HG03565 (cell line): ENCODE data around the gene NDUFAF8.
"Not testable (repeated sequence)": the region's sequence is repeated elsewhere in the genome, so short reads cannot be mapped to it uniquely, and the experiment has no call there.

ENCODE experiments used
- ATAC-seq: cut with Tn5 transposase; IDR thresholded peaks from one replicate; pipeline ENCODE4 v1.9.1; 2021; ENCODE audit warnings: mild to moderate bottlenecking, moderate library complexity; ENCODE audit not compliant: unreplicated experiment

NDUFAF8 gene

GRCh38 chr17:81222906-81223761 lies 16.0 kb upstream of the NDUFAF8 start, which contains the start of gene CEP131:
Gene CEP131 (minus strand): TSS chr17:81222965. CDS start chr17:81220056, 2,909 bp downstream.
- ATAC-seq, result peak; percentile 87

DNA sequence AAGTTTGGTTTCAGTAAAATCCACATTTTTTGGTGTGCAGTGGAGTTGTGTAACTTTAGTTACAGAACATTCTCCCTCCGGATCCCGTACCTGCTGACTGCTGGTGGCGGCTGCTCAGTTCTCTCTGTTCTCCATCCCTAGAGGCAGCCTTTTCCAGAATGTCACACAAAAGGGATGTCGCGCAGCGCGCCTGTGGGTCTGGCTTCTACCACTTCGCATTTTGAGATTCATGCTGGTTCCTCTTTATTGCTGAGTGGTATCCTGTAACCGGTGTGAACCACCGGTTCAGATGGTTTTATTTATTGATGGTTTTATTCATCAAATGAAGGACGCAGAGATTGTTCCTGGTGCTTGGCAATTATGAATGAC lies 15.4 kb upstream of the NDUFAF8 start:
- ATAC-seq, result no peak

DNA sequence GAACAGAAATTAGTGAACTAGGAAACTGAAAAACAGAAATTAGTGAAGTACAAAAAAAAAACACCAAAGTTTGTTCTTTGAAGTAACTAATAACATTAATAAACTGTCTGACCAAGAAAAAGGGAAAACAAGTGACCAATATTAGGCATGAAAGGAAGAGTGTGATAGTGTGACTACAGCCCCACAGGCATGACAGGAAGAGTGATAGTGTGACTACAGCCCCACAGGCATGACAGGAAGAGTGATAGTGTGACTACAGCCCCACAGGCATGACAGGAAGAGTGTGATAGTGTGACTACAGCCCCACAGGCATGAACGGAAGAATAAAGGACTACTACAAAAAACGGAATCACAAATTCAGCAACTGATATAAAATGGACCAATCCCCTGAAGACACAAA lies 11.5 kb upstream of the NDUFAF8 start:
- not testable (repeated sequence) for ATAC-seq

DNA sequence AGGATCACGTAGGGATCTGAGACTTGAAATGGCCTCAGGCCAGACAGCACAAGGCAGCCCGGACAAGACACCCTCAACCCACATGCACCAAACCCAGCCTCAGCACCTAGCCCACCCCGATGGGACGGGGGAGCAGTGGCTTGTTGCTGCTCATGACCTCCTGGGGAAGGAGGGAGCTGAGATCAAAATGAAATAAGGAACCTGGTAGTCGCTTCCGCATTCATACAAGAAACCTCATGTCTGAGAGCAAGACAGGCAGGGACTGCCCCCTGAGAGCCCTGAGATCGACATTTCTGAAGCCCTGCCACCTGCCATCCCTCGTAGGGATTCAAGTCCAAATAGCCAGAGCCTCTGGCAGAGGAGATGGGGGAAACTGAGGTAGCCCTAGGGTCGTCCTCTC lies 10.7 kb upstream of the NDUFAF8 start:
- ATAC-seq, result no peak

DNA sequence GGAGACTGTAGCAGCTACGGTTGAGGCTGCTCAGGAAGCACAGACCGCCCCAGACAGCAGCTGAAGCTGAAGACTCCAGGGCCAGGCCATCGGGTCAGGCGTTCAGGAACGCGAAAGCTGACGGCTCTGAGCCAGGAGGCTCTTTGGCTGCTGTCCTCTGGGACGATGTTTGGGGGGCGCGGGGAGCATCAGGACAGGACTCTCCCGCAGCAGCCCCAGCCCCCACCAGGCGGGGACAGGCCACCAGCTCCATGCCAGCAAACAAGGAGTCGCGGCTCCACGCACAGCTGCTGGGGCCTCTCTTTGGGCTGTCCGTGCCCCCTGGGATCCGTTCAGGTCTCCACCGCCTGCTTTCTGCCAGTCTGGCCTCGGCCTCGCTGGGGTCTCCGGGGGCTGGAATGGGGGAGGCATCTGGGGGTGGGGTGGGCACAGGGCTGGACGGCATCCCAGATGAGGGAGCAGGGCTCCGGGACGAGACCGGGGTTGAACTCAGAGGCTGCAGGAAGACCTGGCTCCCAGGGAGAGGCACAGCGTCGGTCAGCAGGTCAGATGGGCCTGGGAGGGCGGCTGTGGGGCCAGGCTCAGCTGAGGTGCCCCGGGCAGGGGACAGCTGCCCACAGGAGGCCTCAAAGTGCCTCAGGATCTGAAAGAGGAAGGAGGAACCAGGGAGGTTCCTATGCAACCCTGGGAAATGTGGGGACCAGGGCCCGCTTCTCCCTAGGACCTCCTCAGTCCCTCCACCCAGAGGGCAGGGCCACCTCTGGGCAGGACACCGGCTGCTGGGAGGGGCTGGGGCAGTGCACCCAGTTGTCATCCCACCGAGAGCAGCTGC lies 10.1 kb upstream of the NDUFAF8 start:
- ATAC-seq, result no peak

- ATAC-seq, result no peak
These were observed 9.5 kb upstream of the NDUFAF8 start for GRCh38 chr17:81229666-81229920.

GRCh38 chr17:81230043-81230820 lies 8.9 kb upstream of the NDUFAF8 start:
- ATAC-seq, result no peak

DNA sequence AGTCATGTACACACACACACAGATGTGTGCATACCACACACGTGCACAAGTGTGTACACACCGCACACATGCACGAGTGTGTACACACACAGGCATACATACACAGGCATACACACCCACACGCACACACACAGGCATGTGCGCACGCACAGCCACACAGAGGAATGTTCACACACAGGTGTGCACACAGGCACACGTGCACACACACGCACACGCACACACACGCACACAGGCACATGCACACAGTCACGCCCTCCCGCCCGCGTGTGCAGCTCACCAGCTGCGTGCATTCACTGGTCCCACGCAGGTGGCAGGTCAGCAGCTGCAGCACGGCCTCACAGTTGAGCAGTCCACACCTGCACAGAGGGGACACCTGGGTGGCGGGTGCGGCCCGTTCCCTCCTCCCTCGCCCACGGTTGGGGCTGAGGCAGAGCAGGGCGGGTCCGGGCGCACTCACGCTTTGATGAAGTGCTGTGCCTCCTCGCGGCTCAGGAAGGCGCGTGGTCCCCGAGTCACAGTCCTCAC lies 7.9 kb upstream of the NDUFAF8 start:
- ATAC-seq, result no peak

- no peak for ATAC-seq
These were observed 7.1 kb upstream of the NDUFAF8 start for GRCh38 chr17:81231766-81232581.

GRCh38 chr17:81232616-81233241 lies 6.4 kb upstream of the NDUFAF8 start:
- ATAC-seq, result no peak

GRCh38 chr17:81233316-81233715 lies 5.8 kb upstream of the NDUFAF8 start:
- ATAC-seq, result no peak

DNA sequence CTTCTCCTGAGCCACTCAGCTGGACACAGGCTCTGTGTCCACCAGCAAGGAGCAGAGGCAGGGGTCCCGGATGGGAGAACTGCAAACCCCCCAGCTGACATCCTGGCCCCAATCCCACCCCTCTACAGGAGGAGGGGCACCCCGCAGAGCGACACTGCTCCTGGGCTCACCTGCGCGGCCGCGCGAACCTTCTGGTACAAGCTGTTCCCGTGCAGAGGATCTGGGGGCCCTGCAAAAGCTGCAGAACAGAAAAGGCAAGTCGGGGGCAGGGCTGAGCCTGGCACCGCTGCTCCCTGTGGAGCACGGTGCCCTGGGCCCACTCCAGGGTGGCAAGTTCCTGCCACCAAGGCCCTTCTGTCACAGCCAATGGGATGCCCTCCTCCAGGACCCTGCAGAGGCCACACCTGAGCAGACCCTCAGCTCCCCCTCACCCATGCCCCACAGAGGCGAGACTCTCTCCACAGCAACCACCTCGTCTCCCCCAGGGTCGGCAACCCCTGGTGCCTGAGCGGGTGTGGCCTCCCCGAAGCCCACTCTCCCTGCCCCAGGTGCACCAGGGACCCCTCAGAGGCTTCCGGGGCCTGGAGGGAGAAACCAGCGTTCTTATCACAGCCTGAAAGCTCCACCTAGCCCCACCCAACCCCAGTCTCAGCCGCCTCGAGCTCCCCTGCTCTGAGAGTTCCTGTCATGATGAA lies 5.2 kb upstream of the NDUFAF8 start:
- ATAC-seq, result no peak

DNA sequence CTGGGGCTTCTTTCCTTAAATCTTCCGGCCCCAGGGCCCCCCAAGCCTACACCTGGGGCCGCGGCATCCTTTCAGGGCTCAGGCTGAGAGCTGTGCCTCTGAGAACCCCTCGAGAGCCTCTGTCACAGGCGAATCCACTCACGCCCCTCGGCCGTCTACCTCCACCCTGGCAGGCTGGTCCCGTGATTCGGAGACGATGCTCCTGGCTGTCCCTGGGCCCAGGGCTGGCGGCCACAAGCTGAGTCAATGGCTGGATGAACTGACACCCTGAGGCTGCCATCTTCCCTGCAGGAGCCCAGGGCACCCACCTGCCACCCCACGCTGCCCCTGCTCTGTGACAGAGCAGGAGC lies 4.6 kb upstream of the NDUFAF8 start:
- no peak for ATAC-seq

- ATAC-seq, result no peak
These were observed 3.9 kb upstream of the NDUFAF8 start for GRCh38 chr17:81234940-81235821.

DNA sequence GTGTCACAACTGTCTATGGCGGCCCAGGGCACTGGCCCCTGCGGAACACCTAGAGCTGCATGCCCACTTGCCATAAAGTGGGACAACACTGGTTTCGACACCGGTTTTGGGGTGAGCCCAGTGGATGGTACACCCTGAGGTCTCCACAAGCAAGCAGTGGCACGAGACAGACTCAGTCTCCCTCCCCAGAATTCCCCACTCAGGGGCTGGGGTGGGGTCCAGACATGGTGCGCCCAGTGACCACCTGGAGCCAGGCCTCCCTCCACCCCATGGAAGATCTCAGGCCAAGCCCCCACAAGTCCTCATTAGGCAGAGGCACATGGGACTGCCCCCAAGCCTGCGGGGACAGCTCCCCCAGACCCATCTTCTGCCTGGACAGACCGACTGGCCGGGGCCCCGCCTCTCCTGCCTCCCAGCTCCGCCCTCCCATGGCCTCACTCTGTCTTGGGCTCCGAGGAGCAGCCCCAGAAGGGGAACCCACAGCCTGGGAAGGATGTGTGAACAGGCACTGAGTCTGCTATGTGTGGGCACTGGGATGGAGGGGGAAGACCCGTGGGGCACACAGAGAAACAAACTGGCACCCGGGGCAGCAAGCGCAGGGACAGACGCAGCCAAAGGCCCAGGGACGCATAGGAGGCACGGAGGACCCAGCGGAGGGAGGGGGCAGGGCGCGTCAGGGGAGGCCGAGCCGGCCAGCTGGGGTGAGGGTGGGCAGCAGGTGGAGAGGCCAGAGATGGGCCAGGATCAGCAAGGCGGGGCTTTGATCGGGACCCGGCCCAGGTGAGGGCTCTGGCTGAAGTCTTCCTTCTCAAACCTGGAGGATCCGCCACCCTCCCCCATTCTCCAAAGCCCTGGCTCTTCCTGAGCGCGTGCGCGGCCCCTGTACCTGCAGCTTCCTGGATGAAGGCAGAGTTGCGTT lies 3.0 kb upstream of the NDUFAF8 start:
- ATAC-seq, result no peak

DNA sequence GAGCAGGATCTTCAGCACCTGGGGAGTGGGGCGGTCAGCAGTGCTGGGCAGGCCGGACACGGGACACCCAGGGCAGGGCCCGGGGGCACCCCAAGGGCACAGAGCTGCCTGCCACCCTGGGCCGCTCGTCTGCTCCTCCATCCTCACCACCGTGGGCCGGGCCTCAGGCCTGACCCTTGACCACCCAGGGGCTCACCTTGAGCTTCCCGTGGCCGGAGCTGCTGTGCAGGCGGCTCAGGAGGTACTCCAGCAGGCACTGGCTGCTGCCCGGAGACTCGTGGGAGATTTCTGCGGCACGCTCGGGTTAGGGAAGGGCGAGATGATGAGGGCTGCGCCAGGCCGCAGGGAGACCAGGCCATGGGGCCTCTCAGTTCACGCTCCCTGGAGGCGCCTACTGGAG lies 2.3 kb upstream of the NDUFAF8 start:
- ATAC-seq, result no peak
